ENCODE measurements around the gene PLCH2.

PLCH2 gene

GRCh38 chr1:2445162-2445822, 30.8 kb upstream of the PLCH2 start:
- Histone ChIP-seq H3K36me3 (ENCODE audit: insufficient read depth, low read length) (no peaks in the 10 kb centered on the region), H3K9ac (ENCODE audit: insufficient read length) (no peak overlapping the region), H3K4me3 (no peak overlapping the region), H3K9me3 (ENCODE audit: low read depth, low read length) (no peaks in the 10 kb centered on the region), H3K27ac (no peak overlapping the region)
- TF ChIP-seq POLR2AphosphoS5 (IDR thresholded peaks at IDR 0.05; ENCODE audit: borderline replicate concordance, low read depth, low read length) (no peak), FOXP2 (optimal IDR thresholded peaks at IDR 0.05; ENCODE audit: control extremely low read depth, extremely low read length, insufficient read depth) (no peak), EZH2 (IDR thresholded peaks at IDR 0.05) (no peak)
- no peak for DNase-seq (ENCODE audit: low read depth, low spot score)

GRCh38 chr1:2445823-2446215, 30.3 kb upstream of the PLCH2 start:
- DNase-seq (ENCODE audit: low read depth, low spot score), result no peak
- Histone ChIP-seq H3K27ac (no peak overlapping the region), H3K36me3 (ENCODE audit: insufficient read depth, low read length) (no peaks in the 10 kb centered on the region), H3K9me3 (ENCODE audit: low read depth, low read length) (no peaks in the 10 kb centered on the region), H3K9ac (ENCODE audit: insufficient read length) (no peak overlapping the region), H3K4me3 (no peak overlapping the region)
- TF ChIP-seq FOXP2 (optimal IDR thresholded peaks at IDR 0.05; ENCODE audit: control extremely low read depth, extremely low read length, insufficient read depth), result no peak
- no peak for TF ChIP-seq POLR2AphosphoS5 (IDR thresholded peaks at IDR 0.05; ENCODE audit: borderline replicate concordance, low read depth, low read length)
- no peak for TF ChIP-seq EZH2 (IDR thresholded peaks at IDR 0.05)

- TF ChIP-seq EZH2 (IDR thresholded peaks at IDR 0.05) (no peak), POLR2AphosphoS5 (IDR thresholded peaks at IDR 0.05; ENCODE audit: borderline replicate concordance, low read depth, low read length) (no peak), FOXP2 (optimal IDR thresholded peaks at IDR 0.05; ENCODE audit: control extremely low read depth, extremely low read length, insufficient read depth) (no peak)
- Histone ChIP-seq H3K27ac (no peak overlapping the region), H3K9me3 (ENCODE audit: low read depth, low read length) (no peaks in the 10 kb centered on the region), H3K4me3 (peak overlapping the region; percentile 8; the same call in 1 of the 2 replicates), H3K9ac (ENCODE audit: insufficient read length) (no peak overlapping the region), H3K36me3 (ENCODE audit: insufficient read depth, low read length) (no peaks in the 10 kb centered on the region)
- DNase-seq (ENCODE audit: low read depth, low spot score), result no peak
These were observed 29.7 kb upstream of the PLCH2 start for GRCh38 chr1:2446394-2446793.

GRCh38 chr1:2446861-2447260, 29.2 kb upstream of the PLCH2 start:
- no peak for DNase-seq (ENCODE audit: low read depth, low spot score)
- Histone ChIP-seq H3K9ac (ENCODE audit: insufficient read length) (no peak overlapping the region), H3K36me3 (ENCODE audit: insufficient read depth, low read length) (no peaks in the 10 kb centered on the region), H3K4me3 (no peak overlapping the region; the same call in 1 of the 2 replicates), H3K9me3 (ENCODE audit: low read depth, low read length) (no peaks in the 10 kb centered on the region), H3K27ac (no peak overlapping the region)
- TF ChIP-seq EZH2 (IDR thresholded peaks at IDR 0.05), result no peak

GRCh38 chr1:2447276-2448097, 28.6 kb upstream of the PLCH2 start:
- Histone ChIP-seq H3K9me3 (ENCODE audit: low read depth, low read length) (no peaks in the 10 kb centered on the region), H3K4me3 (no peak overlapping the region), H3K27ac (no peak overlapping the region), H3K9ac (ENCODE audit: insufficient read length) (no peak overlapping the region), H3K36me3 (ENCODE audit: insufficient read depth, low read length) (no peaks in the 10 kb centered on the region)
- TF ChIP-seq FOXP2 (optimal IDR thresholded peaks at IDR 0.05; ENCODE audit: control extremely low read depth, extremely low read length, insufficient read depth), result no peak
- no peak for DNase-seq (ENCODE audit: low read depth, low spot score)

- no peak overlapping the region for H3K27ac ChIP-seq
- no peaks in the 10 kb centered on the region for H3K36me3 ChIP-seq (ENCODE audit: insufficient read depth, low read length)
- no peak for DNase-seq (ENCODE audit: low read depth, low spot score)
- no peak for TF ChIP-seq EZH2 (IDR thresholded peaks at IDR 0.05)
- TF ChIP-seq FOXP2 (optimal IDR thresholded peaks at IDR 0.05; ENCODE audit: control extremely low read depth, extremely low read length, insufficient read depth), result no peak
- TF ChIP-seq POLR2AphosphoS5 (IDR thresholded peaks at IDR 0.05; ENCODE audit: borderline replicate concordance, low read depth, low read length), result no peak
- no peak overlapping the region for H3K4me3 ChIP-seq
- H3K9me3 ChIP-seq (ENCODE audit: low read depth, low read length), result no peaks in the 10 kb centered on the region
- no peak overlapping the region for H3K9ac ChIP-seq (ENCODE audit: insufficient read length)
These were observed 28.0 kb upstream of the PLCH2 start for GRCh38 chr1:2448098-2448445.

- no peak for DNase-seq (ENCODE audit: low read depth, low spot score)
- H3K9ac ChIP-seq (ENCODE audit: insufficient read length), result no peak overlapping the region
- no peaks in the 10 kb centered on the region for H3K36me3 ChIP-seq (ENCODE audit: insufficient read depth, low read length)
- TF ChIP-seq EZH2 (IDR thresholded peaks at IDR 0.05), result no peak
- TF ChIP-seq POLR2AphosphoS5 (IDR thresholded peaks at IDR 0.05; ENCODE audit: borderline replicate concordance, low read depth, low read length), result no peak
- no peak for TF ChIP-seq FOXP2 (optimal IDR thresholded peaks at IDR 0.05; ENCODE audit: control extremely low read depth, extremely low read length, insufficient read depth)
- H3K4me3 ChIP-seq, result no peak overlapping the region
- H3K27ac ChIP-seq, result no peak overlapping the region
- H3K9me3 ChIP-seq (ENCODE audit: low read depth, low read length), result no peaks in the 10 kb centered on the region
These were observed 26.2 kb upstream of the PLCH2 start for GRCh38 chr1:2449636-2450454.

- no peaks in the 10 kb centered on the region for H3K36me3 ChIP-seq (ENCODE audit: insufficient read depth, low read length)
- H3K9ac ChIP-seq (ENCODE audit: insufficient read length), result no peak overlapping the region
- H3K9me3 ChIP-seq (ENCODE audit: low read depth, low read length), result no peaks in the 10 kb centered on the region
- no peak for TF ChIP-seq EZH2 (IDR thresholded peaks at IDR 0.05)
- no peak for TF ChIP-seq POLR2AphosphoS5 (IDR thresholded peaks at IDR 0.05; ENCODE audit: borderline replicate concordance, low read depth, low read length)
- no peak for TF ChIP-seq FOXP2 (optimal IDR thresholded peaks at IDR 0.05; ENCODE audit: control extremely low read depth, extremely low read length, insufficient read depth)
- H3K4me3 ChIP-seq, result no peak overlapping the region
- no peak for DNase-seq (ENCODE audit: low read depth, low spot score)
- no peak overlapping the region for H3K27ac ChIP-seq
These were observed 24.3 kb upstream of the PLCH2 start for GRCh38 chr1:2451741-2452140.
